Measurements from ENCODE around the gene DDAH1. TPM values are rescaled to one million over a fixed set of nuclear protein-coding genes. Genes with fewer than 3 reads are reported as not detected.

The DDAH1 gene
- total and polyA plus RNA-seq, 4 donors, result 25.8 to 42.7 (median 31.7) TPM

DNA sequence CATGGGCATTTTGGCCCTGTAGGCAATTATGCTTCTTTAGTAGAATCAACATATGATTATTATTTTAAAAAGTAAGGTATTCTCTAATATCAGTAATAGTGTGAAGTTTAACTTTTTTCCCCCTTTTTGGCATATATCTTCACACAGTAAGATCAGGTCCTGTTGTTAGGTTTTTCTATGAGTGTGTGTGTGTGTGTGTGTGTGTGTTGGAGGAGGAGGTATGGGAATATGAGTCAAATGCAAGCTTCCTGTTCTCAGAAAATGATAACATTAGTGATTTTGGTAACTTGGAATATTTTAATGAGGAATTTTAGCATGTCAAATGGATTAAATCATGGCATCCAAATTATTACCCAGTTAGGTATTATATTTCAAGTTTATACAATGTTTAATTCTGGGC lies 122.8 kb downstream of the DDAH1 start:
- no peaks in the 10 kb centered on the region for H3K27me3 ChIP-seq (ENCODE audit: control insufficient read depth in 4 of 4, insufficient read depth in 4 of 4, low read length in 3 of 4)
- no peak for DNase-seq (ENCODE audit: low spot score)
- peaks cover 0 to 11% (median 5%) of the 10 kb centered on the region in 4 donors for H3K4me1 ChIP-seq (ENCODE audit: control insufficient read depth in 4 of 4, insufficient read depth in 4 of 4, low read length in 3 of 4)
- no peaks in the 10 kb centered on the region for H3K9me3 ChIP-seq (ENCODE audit: control insufficient read depth in 4 of 4, low read length in 3 of 4)
- TF ChIP-seq JUND (IDR thresholded peaks at IDR 0.05), result no peak
- no peak for TF ChIP-seq CTCF (IDR thresholded peaks at IDR 0.05; ENCODE audit: low read depth, low read length, missing input control)
- no peak for TF ChIP-seq FOXA1 (IDR thresholded peaks at IDR 0.05)
- no peak for TF ChIP-seq FOXA2 (IDR thresholded peaks at IDR 0.05)
- no peak for TF ChIP-seq REST (IDR thresholded peaks at IDR 0.05)
- TF ChIP-seq YY1 (IDR thresholded peaks at IDR 0.05), result no peak
- TF ChIP-seq EGR1 (IDR thresholded peaks at IDR 0.05; ENCODE audit: low read depth in 2 of 2), result no peak
- TF ChIP-seq GABPA (IDR thresholded peaks at IDR 0.05 in 1 of 2, conservative IDR thresholded peaks at IDR 0.05 in 1 of 2), result no peak
- no peak for TF ChIP-seq TAF1 (conservative IDR thresholded peaks at IDR 0.05)
- no peak for TF ChIP-seq SP1 (IDR thresholded peaks at IDR 0.05)
- no peak for TF ChIP-seq ATF3 (IDR thresholded peaks at IDR 0.05)
- TF ChIP-seq MAX (IDR thresholded peaks at IDR 0.05), result no peak
- no peak for TF ChIP-seq RXRA (IDR thresholded peaks at IDR 0.05)
- no peak for TF ChIP-seq HNF4G (IDR thresholded peaks at IDR 0.05)
- no peak overlapping the region for H3K4me3 ChIP-seq (ENCODE audit: low read depth in 1 of 3, low read length in 3 of 3)
- no peak overlapping the region for H3K9ac ChIP-seq (ENCODE audit: low read depth in 1 of 2, low read length in 2 of 2)
- no peak overlapping the region for H3K27ac ChIP-seq (ENCODE audit: low read depth in 1 of 2, low read length in 2 of 2)
- H3K36me3 ChIP-seq (ENCODE audit: control insufficient read depth in 4 of 4, insufficient read depth in 3 of 4, low read depth in 1 of 4, low read length in 3 of 4), result no peaks in the 10 kb centered on the region

GRCh38 chr1:85340427-85340826 lies 124.5 kb downstream of the DDAH1 start:
- WGBS, result 87% methylated on average over 3 of the region's 3 CpGs
- no peaks in the 10 kb centered on the region for H3K27me3 ChIP-seq (ENCODE audit: control insufficient read depth in 4 of 4, insufficient read depth in 4 of 4, low read length in 3 of 4)
- H3K4me1 ChIP-seq (ENCODE audit: control insufficient read depth in 4 of 4, insufficient read depth in 4 of 4, low read length in 3 of 4), result peaks cover 0 to 11% (median 5%) of the 10 kb centered on the region in 4 donors
- H3K9me3 ChIP-seq (ENCODE audit: control insufficient read depth in 4 of 4, low read length in 3 of 4), result no peaks in the 10 kb centered on the region
- no peak overlapping the region for H3K9ac ChIP-seq (ENCODE audit: low read depth in 1 of 2, low read length in 2 of 2)
- no peaks in the 10 kb centered on the region for H3K36me3 ChIP-seq (ENCODE audit: control insufficient read depth in 4 of 4, insufficient read depth in 3 of 4, low read depth in 1 of 4, low read length in 3 of 4)
- no peak overlapping the region for H3K27ac ChIP-seq (ENCODE audit: low read depth in 1 of 2, low read length in 2 of 2)
- no peak for TF ChIP-seq ATF3 (IDR thresholded peaks at IDR 0.05)
- no peak for TF ChIP-seq FOXA1 (IDR thresholded peaks at IDR 0.05)
- no peak for TF ChIP-seq FOXA2 (IDR thresholded peaks at IDR 0.05)
- no peak for TF ChIP-seq GABPA (IDR thresholded peaks at IDR 0.05 in 1 of 2, conservative IDR thresholded peaks at IDR 0.05 in 1 of 2)
- TF ChIP-seq CTCF (IDR thresholded peaks at IDR 0.05; ENCODE audit: low read depth, low read length, missing input control), result no peak
- TF ChIP-seq HNF4G (IDR thresholded peaks at IDR 0.05), result no peak
- TF ChIP-seq RXRA (IDR thresholded peaks at IDR 0.05), result no peak
- TF ChIP-seq REST (IDR thresholded peaks at IDR 0.05), result no peak
- no peak for TF ChIP-seq YY1 (IDR thresholded peaks at IDR 0.05)
- TF ChIP-seq HNF4A (conservative IDR thresholded peaks at IDR 0.05), result no peak
- TF ChIP-seq ZBTB33 (IDR thresholded peaks at IDR 0.05), result no peak
- no peak for TF ChIP-seq NR2F2 (IDR thresholded peaks at IDR 0.05)
- H3K4me3 ChIP-seq (ENCODE audit: low read depth in 1 of 3, low read length in 3 of 3), result no peak overlapping the region
- no peak for DNase-seq (ENCODE audit: low spot score)
